ENCODE results near the gene SHISA6. TPM values are rescaled to one million over a fixed set of nuclear protein-coding genes. Genes with fewer than 3 reads are reported as not detected.

The SHISA6 gene
- polyA plus RNA-seq, 1 experiment = not detected

- Histone ChIP-seq H3K36me3 (ENCODE audit: control insufficient read depth, insufficient read depth, low read length) (no peaks in the 10 kb centered on the region), H3K4me3 (ENCODE audit: low read depth, low read length) (no peak overlapping the region), H3K27me3 (ENCODE audit: control insufficient read depth, insufficient read depth, low read length) (no peaks in the 10 kb centered on the region)
- no peak for TF ChIP-seq CTCF (IDR thresholded peaks at IDR 0.05; ENCODE audit: insufficient read depth, low read depth, low read length)
- ChIA-PET POLR2A (no interaction called here), CTCF (interaction anchor here (0.6 kb wide), 1 partner anchor 676 kb away, joined by 3 read pairs; no protein-coding TSS in a partner anchor)
- DNase-seq (ENCODE audit: low read depth) = no peak
Measured at GRCh38 chr17:11273596-11273995, 32.6 kb downstream of the SHISA6 start.

GRCh38 chr17:11274106-11274505 lies 33.1 kb downstream of the SHISA6 start:
- Histone ChIP-seq H3K4me3 (ENCODE audit: low read depth, low read length) (no peak overlapping the region), H3K27me3 (ENCODE audit: control insufficient read depth, insufficient read depth, low read length) (no peaks in the 10 kb centered on the region), H3K36me3 (ENCODE audit: control insufficient read depth, insufficient read depth, low read length) (no peaks in the 10 kb centered on the region)
- CTCF ChIA-PET = no interaction called here
- no peak for TF ChIP-seq CTCF (IDR thresholded peaks at IDR 0.05; ENCODE audit: insufficient read depth, low read depth, low read length)
- POLR2A ChIA-PET = no interaction called here
- no peak for DNase-seq (ENCODE audit: low read depth)

GRCh38 chr17:11276486-11276885 lies 35.5 kb downstream of the SHISA6 start:
- no peak for TF ChIP-seq CTCF (IDR thresholded peaks at IDR 0.05; ENCODE audit: insufficient read depth, low read depth, low read length)
- ChIA-PET CTCF (no interaction called here), POLR2A (no interaction called here)
- H3K27me3 ChIP-seq (ENCODE audit: control insufficient read depth, insufficient read depth, low read length) = no peaks in the 10 kb centered on the region
- no peak for DNase-seq (ENCODE audit: low read depth)
- no peaks in the 10 kb centered on the region for H3K36me3 ChIP-seq (ENCODE audit: control insufficient read depth, insufficient read depth, low read length)
- H3K4me3 ChIP-seq (ENCODE audit: low read depth, low read length) = no peak overlapping the region

- ChIA-PET CTCF (interaction anchor here (0.9 kb wide), 1 partner anchor 19 kb away, joined by 3 read pairs; no protein-coding TSS in a partner anchor), POLR2A (no interaction called here)
- DNase-seq (ENCODE audit: low read depth) = no peak
- no peaks in the 10 kb centered on the region for H3K27me3 ChIP-seq (ENCODE audit: control insufficient read depth, insufficient read depth, low read length)
- H3K36me3 ChIP-seq (ENCODE audit: control insufficient read depth, insufficient read depth, low read length) = no peaks in the 10 kb centered on the region
- no peak overlapping the region for H3K4me3 ChIP-seq (ENCODE audit: low read depth, low read length)
- TF ChIP-seq CTCF (IDR thresholded peaks at IDR 0.05; ENCODE audit: insufficient read depth, low read depth, low read length) = no peak
Measured at GRCh38 chr17:11278186-11278991, 37.4 kb downstream of the SHISA6 start.

- Histone ChIP-seq H3K27me3 (ENCODE audit: control insufficient read depth, insufficient read depth, low read length) (no peaks in the 10 kb centered on the region), H3K36me3 (ENCODE audit: control insufficient read depth, insufficient read depth, low read length) (no peaks in the 10 kb centered on the region), H3K4me3 (ENCODE audit: low read depth, low read length) (no peak overlapping the region)
- DNase-seq (ENCODE audit: low read depth) = no peak
- no peak for TF ChIP-seq CTCF (IDR thresholded peaks at IDR 0.05; ENCODE audit: insufficient read depth, low read depth, low read length)
- ChIA-PET POLR2A (no interaction called here), CTCF (interaction anchor here (0.9 kb wide), 1 partner anchor 19 kb away, joined by 3 read pairs; no protein-coding TSS in a partner anchor)
Measured at GRCh38 chr17:11278992-11279270, 37.9 kb downstream of the SHISA6 start.
